Effector memory CD4-positive, alpha-beta T cell (primary cell): Measurements from ENCODE around the gene IFNA21.
"Not testable (repeated sequence)": the region's sequence is repeated elsewhere in the genome, so short reads cannot be mapped to it uniquely, and the experiment has no call there.

Experiments
- DNase-seq, 3 donors: peaks; one replicate each; pipeline ENCODE4 v3.0.0-alpha.2; 2020
- H3K27ac ChIP-seq: 2 replicates; pipeline ENCODE4 v1.7.0; 2013; ENCODE audit warnings: mild to moderate bottlenecking, low read length, moderate library complexity; ENCODE audit not compliant: insufficient read depth, poor library complexity, severe bottlenecking
- H3K27me3 ChIP-seq: replicated peaks from 2 replicates; pipeline ENCODE4 v1.7.0; 2013; ENCODE audit warnings: mild to moderate bottlenecking, low read length; ENCODE audit not compliant: insufficient read depth, control insufficient read depth, poor library complexity, severe bottlenecking
- H3K36me3 ChIP-seq: 2 replicates; pipeline ENCODE4 v1.7.0; 2013; ENCODE audit warnings: mild to moderate bottlenecking, low read length, moderate library complexity; ENCODE audit not compliant: control insufficient read depth, insufficient read depth
- H3K4me1 ChIP-seq: 2 replicates; pipeline ENCODE4 v1.7.0; 2013; ENCODE audit warnings: low read length, mild to moderate bottlenecking; ENCODE audit not compliant: control insufficient read depth, insufficient read depth, poor library complexity, severe bottlenecking
- H3K4me3 ChIP-seq: 2 replicates; pipeline ENCODE4 v1.7.0; 2013; ENCODE audit warnings: low read length, low read depth, mild to moderate bottlenecking; ENCODE audit not compliant: insufficient read depth, poor library complexity, severe bottlenecking
- H3K9me3 ChIP-seq: 2 replicates; pipeline ENCODE4 v1.7.0; 2013; ENCODE audit warnings: mild to moderate bottlenecking, low read length, moderate library complexity; ENCODE audit not compliant: control insufficient read depth

Gene IFNA21

DNA sequence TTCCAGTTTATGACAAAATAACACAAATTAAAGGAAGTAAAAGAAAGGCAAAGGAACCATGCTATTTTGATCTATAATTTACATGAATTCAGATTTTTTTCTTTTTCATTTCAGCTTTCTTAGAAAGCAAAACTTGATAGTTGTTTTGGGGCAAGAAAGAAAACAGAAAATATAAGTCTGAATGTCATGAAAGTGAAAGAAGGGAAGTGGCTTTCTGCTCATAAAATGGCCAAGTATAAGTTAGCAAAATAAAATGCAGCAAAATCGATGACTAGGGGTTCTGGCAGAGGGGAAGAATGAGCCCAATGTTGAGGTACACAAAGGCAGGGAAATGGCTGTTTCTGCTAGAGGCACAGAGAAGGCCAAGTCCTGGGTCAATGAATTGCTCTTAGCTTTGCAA, 21.9 kb downstream of the IFNA21 start:
- no peak overlapping the region for H3K27ac ChIP-seq
- no peak for DNase-seq
- H3K36me3 ChIP-seq = no peaks in the 10 kb centered on the region
- H3K4me3 ChIP-seq = no peak overlapping the region
- peaks cover 2% of the 10 kb centered on the region for H3K4me1 ChIP-seq
- H3K27me3 ChIP-seq = no peaks in the 10 kb centered on the region
- no peaks in the 10 kb centered on the region for H3K9me3 ChIP-seq

DNA sequence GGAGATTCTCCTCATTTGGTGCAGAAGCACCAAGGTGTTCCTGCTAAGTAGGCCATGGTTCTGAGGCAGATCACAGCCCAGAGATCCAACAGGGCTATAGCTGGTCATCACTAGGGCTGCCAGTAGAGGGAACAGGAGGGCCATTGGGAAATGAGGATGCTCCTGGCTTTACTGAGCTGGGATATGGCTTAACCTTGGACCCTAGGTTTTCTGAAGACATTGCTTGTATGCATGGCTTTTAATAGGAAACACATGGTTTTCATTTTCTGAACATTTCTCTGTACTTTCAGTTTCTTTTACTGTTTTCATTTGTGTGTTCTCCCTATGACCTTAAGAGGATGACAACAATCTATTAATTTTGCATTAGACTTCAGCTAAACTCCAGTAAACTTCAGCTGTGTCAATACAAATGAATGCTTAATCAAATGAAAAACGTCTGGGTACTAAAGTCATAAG, 25.0 kb downstream of the IFNA21 start, which contains the start of gene IFNW1:
IFNW1 (minus strand) TSS at position 406 of the 456 bp plus-strand sequence; CDS start at position 144, 262 bp downstream.
- H3K9me3 ChIP-seq = no peaks in the 10 kb centered on the region
- no peaks in the 10 kb centered on the region for H3K27me3 ChIP-seq
- H3K27ac ChIP-seq = no peak within 1 kb of the TSS
- H3K4me3 ChIP-seq = no peak within 1 kb of the TSS
- H3K36me3 ChIP-seq = no peaks in the 10 kb centered on the region
- no peak for DNase-seq
- peaks cover 2% of the 10 kb centered on the region for H3K4me1 ChIP-seq

DNA sequence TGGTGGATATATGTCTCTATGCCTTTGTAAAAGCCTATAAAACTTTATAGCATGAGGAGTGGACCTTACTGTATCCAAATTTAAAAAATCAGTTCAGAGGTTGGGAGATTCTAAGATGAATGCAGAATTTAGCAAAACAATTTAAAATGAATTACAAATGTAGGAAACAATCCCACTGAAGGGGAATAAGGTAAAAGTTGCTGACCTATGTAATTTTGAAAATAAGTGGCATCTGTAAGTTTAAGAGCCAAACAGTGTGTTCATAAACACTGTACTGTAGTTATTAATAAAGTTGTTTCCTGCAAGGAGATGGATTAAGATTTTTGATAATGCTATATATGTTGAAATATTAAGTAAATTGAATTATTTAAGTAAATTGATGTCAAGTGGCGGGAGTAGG, 29.4 kb downstream of the IFNA21 start:
- no peak for DNase-seq
- Histone ChIP-seq H3K4me3 (no peak overlapping the region), H3K36me3 (no peaks in the 10 kb centered on the region), H3K4me1 (no peaks in the 10 kb centered on the region), H3K27me3 (no peaks in the 10 kb centered on the region), H3K27ac (no peak overlapping the region), H3K9me3 (no peaks in the 10 kb centered on the region)

DNA sequence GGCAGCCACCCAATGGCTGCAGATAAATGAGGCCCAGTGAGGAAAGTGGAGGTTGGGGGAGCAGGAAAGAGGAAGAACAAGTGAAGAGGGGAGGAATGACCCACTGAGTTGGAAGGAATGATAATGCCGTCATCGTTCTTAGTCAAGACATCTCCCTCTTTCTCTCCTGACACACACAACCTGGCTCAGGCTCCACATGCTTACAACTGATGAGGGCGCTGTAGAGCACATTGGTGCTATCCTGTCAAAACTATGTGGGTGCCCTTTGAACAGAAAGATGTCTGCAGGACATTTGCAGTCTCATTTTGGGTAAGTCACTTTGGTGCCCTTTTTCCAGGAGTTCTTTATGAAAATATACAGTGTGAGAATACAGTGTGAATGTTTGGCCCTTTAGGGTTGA, 30.7 kb downstream of the IFNA21 start:
- Histone ChIP-seq H3K4me1 (no peaks in the 10 kb centered on the region), H3K4me3 (no peak overlapping the region), H3K27me3 (no peaks in the 10 kb centered on the region), H3K36me3 (no peaks in the 10 kb centered on the region), H3K27ac (no peak overlapping the region), H3K9me3 (no peaks in the 10 kb centered on the region)
- no peak for DNase-seq

DNA sequence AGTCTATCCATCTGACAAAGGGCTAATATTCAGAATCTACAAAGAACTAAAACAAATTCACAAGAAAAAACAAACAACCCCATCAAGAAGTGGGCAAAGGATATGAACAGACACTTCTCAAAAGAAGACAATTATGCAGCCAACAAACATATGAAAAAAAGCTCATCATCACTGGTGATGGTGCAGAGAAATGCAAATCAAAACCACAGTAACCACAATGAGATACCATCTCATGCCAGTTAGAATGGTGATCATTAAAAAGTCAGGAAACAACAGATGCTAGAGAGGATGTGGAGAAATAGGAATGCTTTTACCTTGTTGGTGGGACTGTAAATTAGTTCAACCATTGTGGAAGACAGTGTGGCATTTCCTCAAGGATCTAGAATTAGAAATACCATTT, 38.3 kb downstream of the IFNA21 start:
- not testable (repeated sequence) for H3K4me1 ChIP-seq, DNase-seq, H3K4me3 ChIP-seq, H3K27me3 ChIP-seq, H3K9me3 ChIP-seq, H3K27ac ChIP-seq, H3K36me3 ChIP-seq

DNA sequence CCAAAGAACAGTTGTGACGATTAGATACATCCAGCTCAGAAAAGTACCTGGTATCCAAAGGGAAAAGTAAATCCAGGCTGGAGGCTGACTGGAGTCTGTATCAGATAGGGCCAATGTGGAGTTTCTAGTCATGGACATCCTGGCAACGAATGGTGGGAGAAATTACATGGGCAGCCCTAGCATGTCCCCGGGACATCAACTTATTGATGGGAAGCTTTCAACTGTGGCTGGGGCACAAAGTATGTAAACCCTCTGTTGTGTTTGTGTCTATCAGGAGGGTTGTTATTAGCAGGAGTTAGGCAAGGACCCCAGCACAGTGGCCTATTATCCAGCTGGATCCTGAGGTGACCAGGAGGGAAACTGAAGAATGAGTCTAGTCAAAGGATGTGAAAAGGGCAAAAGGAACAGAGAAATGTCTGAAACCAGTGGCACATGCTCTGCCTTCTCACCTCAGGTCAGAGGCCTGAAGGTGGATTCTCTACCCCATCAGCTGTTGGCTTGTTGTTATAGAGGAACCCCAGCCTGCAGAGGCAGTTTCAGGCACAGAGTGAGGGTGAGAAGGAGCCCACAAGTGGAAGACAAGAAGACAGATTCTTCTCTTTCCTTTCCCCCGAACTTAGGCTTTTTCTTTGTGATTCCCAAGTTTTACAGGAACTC, 44.7 kb downstream of the IFNA21 start:
- Histone ChIP-seq H3K36me3 (no peaks in the 10 kb centered on the region), H3K4me1 (no peaks in the 10 kb centered on the region), H3K27ac (no peak overlapping the region), H3K9me3 (no peaks in the 10 kb centered on the region), H3K27me3 (no peaks in the 10 kb centered on the region), H3K4me3 (no peak overlapping the region)
- DNase-seq = no peak

DNA sequence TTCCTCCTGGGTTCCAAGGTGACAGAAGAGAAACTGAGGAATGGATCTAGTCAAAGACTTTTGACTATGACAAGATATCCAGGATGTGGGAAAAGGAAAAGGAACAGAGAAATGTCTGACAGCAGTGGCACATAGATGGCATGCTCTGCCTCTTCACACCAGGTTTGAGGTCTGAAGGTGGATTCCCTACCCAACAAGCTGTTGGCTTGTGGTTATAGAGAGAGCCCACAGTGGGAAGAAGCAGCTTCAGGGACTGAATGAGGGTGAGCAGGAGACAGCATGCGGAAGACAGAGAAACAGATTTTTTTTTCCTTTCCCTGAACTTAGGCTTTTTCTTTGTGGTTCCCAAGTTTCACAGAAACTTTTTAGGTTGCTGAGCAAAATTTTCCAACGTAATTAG, 45.4 kb downstream of the IFNA21 start:
- H3K4me3 ChIP-seq = no peak overlapping the region
- no peaks in the 10 kb centered on the region for H3K36me3 ChIP-seq
- H3K9me3 ChIP-seq = no peaks in the 10 kb centered on the region
- H3K4me1 ChIP-seq = no peaks in the 10 kb centered on the region
- H3K27me3 ChIP-seq = no peaks in the 10 kb centered on the region
- no peak overlapping the region for H3K27ac ChIP-seq
- DNase-seq = no peak

DNA sequence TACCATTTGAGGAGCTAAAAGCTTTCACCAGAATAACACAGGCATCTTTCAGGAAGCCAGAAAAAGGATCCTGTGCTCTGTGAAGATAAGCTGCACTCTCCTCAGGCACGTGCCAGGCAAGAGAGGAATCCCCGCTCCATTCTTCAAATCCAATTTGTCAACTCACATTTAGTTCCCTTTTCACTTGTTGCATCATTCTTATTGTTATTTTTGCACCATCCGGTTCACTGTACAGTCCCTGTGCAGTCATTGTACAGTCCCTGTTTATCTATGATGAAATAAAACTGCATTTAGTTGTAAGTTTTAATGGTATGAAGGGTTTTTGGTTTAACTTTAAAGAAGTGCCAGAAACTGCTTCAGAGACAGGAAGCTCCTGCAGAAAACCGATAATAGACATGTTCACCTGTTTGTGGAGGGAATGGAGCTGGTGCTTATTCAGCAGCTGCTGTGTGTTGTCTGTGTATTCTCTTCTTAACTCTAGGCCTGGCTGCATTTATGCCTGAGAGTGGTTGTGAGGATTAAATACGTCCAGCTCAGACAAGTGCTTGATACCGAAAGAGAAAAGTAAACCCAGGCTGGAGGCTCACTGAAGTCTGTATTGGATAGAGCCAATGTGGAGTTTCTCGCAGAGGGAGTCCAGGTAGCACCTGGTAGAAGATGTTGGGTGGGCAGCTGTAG, 47.2 kb downstream of the IFNA21 start:
- DNase-seq = no peak
- H3K9me3 ChIP-seq = no peaks in the 10 kb centered on the region
- no peaks in the 10 kb centered on the region for H3K27me3 ChIP-seq

More for the DNA sequence above, 47.2 kb downstream of the IFNA21 start:
- Histone ChIP-seq H3K27ac (no peak overlapping the region), H3K4me1 (no peaks in the 10 kb centered on the region), H3K36me3 (no peaks in the 10 kb centered on the region), H3K4me3 (no peak overlapping the region)
